ENCODE measurements around the gene TTLL13.

Gene TTLL13

DNA sequence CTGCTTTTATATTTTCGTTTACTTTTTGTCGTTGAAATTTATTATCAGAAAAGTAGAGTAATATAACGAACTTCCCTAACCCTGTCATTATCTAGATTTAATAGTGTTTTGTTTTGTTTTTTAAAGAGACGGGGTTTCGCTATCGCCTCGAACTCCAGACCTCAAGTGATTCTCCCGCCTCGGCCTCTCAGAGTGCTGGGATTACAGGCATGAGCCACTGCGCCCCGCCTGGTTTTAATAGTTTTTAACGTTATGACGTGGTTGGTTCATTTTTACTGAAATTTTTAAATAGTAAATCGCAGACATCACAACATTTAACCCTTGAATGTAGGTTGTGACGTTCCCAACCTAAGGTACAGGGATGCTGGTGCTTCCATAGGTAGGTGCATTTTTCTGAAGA lies 17.1 kb downstream of the TTLL13 start:
- Histone ChIP-seq H2AFZ (ENCODE audit: low read length) (peak overlapping the region; percentile 88; the same call in 1 of the 2 replicates), H3K9me3 (replicated peaks; ENCODE audit: insufficient read depth, low read length) (no peaks in the 10 kb centered on the region), H3K79me2 (ENCODE audit: low read length) (peaks cover 61% of the 10 kb centered on the region), H3K4me2 (ENCODE audit: low read depth, low read length) (peak overlapping the region; percentile 88), H3K4me3 (ENCODE audit: low read length) (peak overlapping the region; percentile 84), H3K9me2 (replicated peaks; ENCODE audit: insufficient read depth, low read length) (no peaks in the 10 kb centered on the region), H3K9ac (ENCODE audit: low read length) (peak overlapping the region; percentile 90), H3K27ac (ENCODE audit: low read length) (peak overlapping the region; percentile 81; the same call in 1 of the 2 replicates), H3K27me3 (replicated peaks; ENCODE audit: insufficient read depth, low read length) (no peaks in the 10 kb centered on the region), H3F3A (ENCODE audit: insufficient read depth, low read length) (0 out of 2 replicates have a peak, but pooled peaks cover 11% of the 10 kb centered on the region), H4K20me1 (ENCODE audit: insufficient read depth, low read length) (peaks cover 6% of the 10 kb centered on the region; the same call in 1 of the 2 replicates), H3K4me1 (ENCODE audit: low read length) (peaks cover 14% of the 10 kb centered on the region), H3K36me3 (replicated peaks; ENCODE audit: insufficient read depth, low read length) (no peaks in the 10 kb centered on the region)
- no peak for TF ChIP-seq EZH2phosphoT487 (IDR thresholded peaks at IDR 0.05; ENCODE audit: low read length)
- TF ChIP-seq, protein P1, sequence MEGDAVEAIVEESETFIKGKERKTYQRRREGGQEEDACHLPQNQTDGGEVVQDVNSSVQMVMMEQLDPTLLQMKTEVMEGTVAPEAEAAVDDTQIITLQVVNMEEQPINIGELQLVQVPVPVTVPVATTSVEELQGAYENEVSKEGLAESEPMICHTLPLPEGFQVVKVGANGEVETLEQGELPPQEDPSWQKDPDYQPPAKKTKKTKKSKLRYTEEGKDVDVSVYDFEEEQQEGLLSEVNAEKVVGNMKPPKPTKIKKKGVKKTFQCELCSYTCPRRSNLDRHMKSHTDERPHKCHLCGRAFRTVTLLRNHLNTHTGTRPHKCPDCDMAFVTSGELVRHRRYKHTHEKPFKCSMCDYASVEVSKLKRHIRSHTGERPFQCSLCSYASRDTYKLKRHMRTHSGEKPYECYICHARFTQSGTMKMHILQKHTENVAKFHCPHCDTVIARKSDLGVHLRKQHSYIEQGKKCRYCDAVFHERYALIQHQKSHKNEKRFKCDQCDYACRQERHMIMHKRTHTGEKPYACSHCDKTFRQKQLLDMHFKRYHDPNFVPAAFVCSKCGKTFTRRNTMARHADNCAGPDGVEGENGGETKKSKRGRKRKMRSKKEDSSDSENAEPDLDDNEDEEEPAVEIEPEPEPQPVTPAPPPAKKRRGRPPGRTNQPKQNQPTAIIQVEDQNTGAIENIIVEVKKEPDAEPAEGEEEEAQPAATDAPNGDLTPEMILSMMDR (IDR thresholded peaks at IDR 0.05; ENCODE audit: low read length) = 0 out of 2 replicates have a peak, but pooled peaks have one; percentile 6
- peak; percentile 21 for DNase-seq

DNA sequence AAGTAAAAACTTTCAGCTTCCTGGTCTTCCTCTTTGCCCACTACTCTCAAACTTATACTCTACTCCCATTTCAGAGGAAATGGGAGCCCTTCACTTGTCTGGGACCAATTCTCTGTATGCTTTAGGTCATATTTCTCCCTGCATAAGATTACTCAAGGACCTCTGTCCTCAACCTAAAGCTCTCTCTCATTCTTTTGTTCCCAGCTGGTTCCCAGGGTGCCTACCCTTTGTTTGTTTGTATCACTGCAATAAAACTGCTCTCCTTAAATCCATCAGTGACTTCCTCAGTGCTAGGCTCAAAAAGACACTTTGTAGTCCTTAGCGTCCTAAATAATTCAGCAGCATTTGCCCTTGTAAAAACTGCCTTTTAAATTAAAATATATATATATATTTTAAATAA lies 19.1 kb downstream of the TTLL13 start:
- H3K9me2 ChIP-seq (replicated peaks; ENCODE audit: insufficient read depth, low read length) = no peaks in the 10 kb centered on the region
- no peak overlapping the region for H3K27ac ChIP-seq (ENCODE audit: low read length)
- no peak overlapping the region for H3K4me3 ChIP-seq (ENCODE audit: low read length)
- H3K9me3 ChIP-seq (replicated peaks; ENCODE audit: insufficient read depth, low read length) = no peaks in the 10 kb centered on the region
- no peaks in the 10 kb centered on the region for H3K27me3 ChIP-seq (replicated peaks; ENCODE audit: insufficient read depth, low read length)
- H2AFZ ChIP-seq (ENCODE audit: low read length) = no peak overlapping the region
- H3K79me2 ChIP-seq (ENCODE audit: low read length) = peaks cover 78% of the 10 kb centered on the region
- TF ChIP-seq, protein P1 (IDR thresholded peaks at IDR 0.05; ENCODE audit: low read length) = no peak
- TF ChIP-seq EZH2 (optimal IDR thresholded peaks at IDR 0.05; ENCODE audit: low read depth, low read length) (no peak), EZH2phosphoT487 (IDR thresholded peaks at IDR 0.05; ENCODE audit: low read length) (no peak)
- no peaks in the 10 kb centered on the region for H3K36me3 ChIP-seq (replicated peaks; ENCODE audit: insufficient read depth, low read length)
- peaks cover 6% of the 10 kb centered on the region; the same call in 1 of the 2 replicates for H4K20me1 ChIP-seq (ENCODE audit: insufficient read depth, low read length)
- peak overlapping the region; percentile 88; the same call in 1 of the 2 replicates for H3K4me2 ChIP-seq (ENCODE audit: low read depth, low read length)
- peaks cover 14% of the 10 kb centered on the region for H3K4me1 ChIP-seq (ENCODE audit: low read length)
- no peak for DNase-seq
- no peak overlapping the region for H3K9ac ChIP-seq (ENCODE audit: low read length)
- 0 out of 2 replicates have a peak, but pooled peaks cover 11% of the 10 kb centered on the region for H3F3A ChIP-seq (ENCODE audit: insufficient read depth, low read length)

DNA sequence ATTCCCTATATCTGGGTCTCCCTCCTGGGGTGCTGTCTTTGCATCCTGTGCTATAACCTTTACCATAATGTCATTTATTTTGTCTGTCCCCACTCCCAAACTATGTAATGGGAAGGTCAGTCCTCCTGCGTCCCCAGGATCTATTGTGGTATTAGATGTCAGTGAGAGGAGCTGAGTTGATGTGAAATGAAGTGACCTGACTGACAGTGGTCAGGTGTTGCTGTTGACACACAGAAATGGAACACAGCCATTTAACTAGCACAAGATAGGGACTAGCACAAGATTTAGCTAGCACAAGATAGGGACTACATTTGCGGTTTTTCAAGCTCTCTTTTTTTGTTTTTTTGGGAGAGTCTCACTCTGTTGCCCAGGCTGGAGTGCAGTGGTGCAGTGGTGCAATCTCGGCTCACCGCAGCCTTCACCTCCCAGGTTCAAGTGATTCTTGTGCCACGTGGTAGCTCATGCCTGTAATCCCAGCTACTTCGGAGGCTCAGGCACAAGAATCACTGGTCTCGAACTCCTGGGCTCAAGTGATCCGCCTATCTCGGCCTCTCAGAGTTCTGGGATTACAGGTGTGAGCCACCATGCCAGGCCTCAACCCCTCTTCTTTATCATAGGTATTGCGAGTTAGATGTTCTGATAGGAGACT lies 21.3 kb downstream of the TTLL13 start:
- no peaks in the 10 kb centered on the region for H3K9me2 ChIP-seq (replicated peaks; ENCODE audit: insufficient read depth, low read length)
- peaks cover 73% of the 10 kb centered on the region for H3K79me2 ChIP-seq (ENCODE audit: low read length)
- no peak for TF ChIP-seq EZH2phosphoT487 (IDR thresholded peaks at IDR 0.05; ENCODE audit: low read length)
- TF ChIP-seq, protein P1 (IDR thresholded peaks at IDR 0.05; ENCODE audit: low read length) = no peak
- no peak for TF ChIP-seq EZH2 (optimal IDR thresholded peaks at IDR 0.05; ENCODE audit: low read depth, low read length)
- H3K4me3 ChIP-seq (ENCODE audit: low read length) = no peak overlapping the region
- H3F3A ChIP-seq (ENCODE audit: insufficient read depth, low read length) = 0 out of 2 replicates have a peak, but pooled peaks cover 3% of the 10 kb centered on the region
- no peaks in the 10 kb centered on the region for H3K36me3 ChIP-seq (replicated peaks; ENCODE audit: insufficient read depth, low read length)
- no peak overlapping the region for H3K9ac ChIP-seq (ENCODE audit: low read length)
- peaks cover 6% of the 10 kb centered on the region; the same call in 1 of the 2 replicates for H4K20me1 ChIP-seq (ENCODE audit: insufficient read depth, low read length)
- no peak overlapping the region for H2AFZ ChIP-seq (ENCODE audit: low read length)
- no peak overlapping the region for H3K27ac ChIP-seq (ENCODE audit: low read length)
- no peaks in the 10 kb centered on the region for H3K27me3 ChIP-seq (replicated peaks; ENCODE audit: insufficient read depth, low read length)
- no peaks in the 10 kb centered on the region for H3K9me3 ChIP-seq (replicated peaks; ENCODE audit: insufficient read depth, low read length)
- peaks cover 5% of the 10 kb centered on the region; the same call in 1 of the 2 replicates for H3K4me1 ChIP-seq (ENCODE audit: low read length)
- H3K4me2 ChIP-seq (ENCODE audit: low read depth, low read length) = no peak overlapping the region
- no peak for DNase-seq
